ENCODE measurements around the gene CRLF2.

DNA sequence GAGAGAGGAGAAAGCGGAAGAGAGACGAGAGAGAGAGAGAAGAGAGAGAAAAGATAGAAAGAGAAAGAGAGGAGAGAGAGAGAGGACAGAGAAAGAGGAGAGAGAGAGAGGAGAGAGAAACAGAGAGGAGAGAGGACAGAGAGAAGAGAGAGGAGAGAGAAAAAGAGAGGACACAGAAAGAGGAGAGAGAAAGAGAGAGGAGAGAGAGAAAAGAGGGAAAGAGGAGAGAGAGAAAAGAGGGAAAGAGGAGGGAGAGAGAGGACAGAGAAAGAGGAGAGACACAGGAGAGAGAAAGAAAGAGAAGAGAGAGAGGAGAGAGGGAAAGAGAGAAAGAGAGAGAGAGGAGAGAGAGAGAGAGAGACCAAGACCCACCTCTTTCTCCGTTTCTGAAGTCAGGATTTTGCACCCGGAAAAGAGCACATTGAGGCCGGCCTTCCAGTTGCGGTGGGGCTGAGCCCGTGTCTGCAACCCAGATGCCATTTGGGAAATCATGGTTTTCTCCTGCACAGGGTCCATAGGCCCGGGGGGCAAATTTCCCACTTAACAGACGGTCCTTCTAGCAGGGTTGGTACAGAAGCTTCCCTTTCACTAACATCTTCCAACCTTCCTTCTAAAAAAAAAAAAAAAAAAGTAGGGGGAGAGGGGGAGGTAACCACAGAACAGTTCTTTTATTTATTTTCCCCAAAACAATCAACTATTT is 60.9 kb downstream of the CRLF2 start:
- TF ChIP-seq, protein P1, sequence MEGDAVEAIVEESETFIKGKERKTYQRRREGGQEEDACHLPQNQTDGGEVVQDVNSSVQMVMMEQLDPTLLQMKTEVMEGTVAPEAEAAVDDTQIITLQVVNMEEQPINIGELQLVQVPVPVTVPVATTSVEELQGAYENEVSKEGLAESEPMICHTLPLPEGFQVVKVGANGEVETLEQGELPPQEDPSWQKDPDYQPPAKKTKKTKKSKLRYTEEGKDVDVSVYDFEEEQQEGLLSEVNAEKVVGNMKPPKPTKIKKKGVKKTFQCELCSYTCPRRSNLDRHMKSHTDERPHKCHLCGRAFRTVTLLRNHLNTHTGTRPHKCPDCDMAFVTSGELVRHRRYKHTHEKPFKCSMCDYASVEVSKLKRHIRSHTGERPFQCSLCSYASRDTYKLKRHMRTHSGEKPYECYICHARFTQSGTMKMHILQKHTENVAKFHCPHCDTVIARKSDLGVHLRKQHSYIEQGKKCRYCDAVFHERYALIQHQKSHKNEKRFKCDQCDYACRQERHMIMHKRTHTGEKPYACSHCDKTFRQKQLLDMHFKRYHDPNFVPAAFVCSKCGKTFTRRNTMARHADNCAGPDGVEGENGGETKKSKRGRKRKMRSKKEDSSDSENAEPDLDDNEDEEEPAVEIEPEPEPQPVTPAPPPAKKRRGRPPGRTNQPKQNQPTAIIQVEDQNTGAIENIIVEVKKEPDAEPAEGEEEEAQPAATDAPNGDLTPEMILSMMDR (IDR thresholded peaks at IDR 0.05): no peak
- TF ChIP-seq POLR2A (IDR thresholded peaks at IDR 0.05): no peak

Measured in esophagus squamous epithelium (tissue), 4 donors.